A549 treated with dexamethasone at 1 μM for 4 hours (cell line): Measurements from ENCODE around the gene OR51E2. TPM values are rescaled to one million over a fixed set of nuclear protein-coding genes. Genes with fewer than 3 reads are reported as not detected.

Source experiments
- total RNA-seq: library from RNA; stranded (reverse); fragments of 200-300 nt; extraction: Qiagen RNA extraction; gene quantifications from 5 replicates; pipeline ENCODE4 v1.2.3, GENCODE V29; 2022

OR51E2 gene
- total RNA-seq: not detected in 5 replicates

GRCh38 chr11:4697585-4697984 lies at the start of gene OR51E2:
TSS of gene OR51E2 (minus strand) at chr11:4697853. CDS start at chr11:4682711, 15,142 bp downstream.

GRCh38 chr11:4704054-4704789 lies 6.6 kb upstream of the OR51E2 start, which contains the start of gene MMP26:
TSS of gene MMP26 (plus strand) at chr11:4704784.

GRCh38 chr11:4643682-4644081 lies 54.0 kb downstream of the OR51E2 start, which contains the start of gene OR51E1:
TSS of gene OR51E1 (plus strand) at chr11:4643982. CDS start at chr11:4652527, 8,545 bp downstream.

GRCh38 chr11:4636962-4637661 lies 60.5 kb downstream of the OR51E2 start, which contains the start of gene OR51D1:
TSS of gene OR51D1 (plus strand) at chr11:4637477. CDS start at chr11:4639791, 2,314 bp downstream.

Other genes starting within 250 kb of the OR51E2 start
- gene OR52K2, start 248.6 kb downstream of the OR51E2 start, total RNA-seq: not detected in 5 replicates
- gene OR52K1, start 215.2 kb downstream of the OR51E2 start, total RNA-seq: not detected in 5 replicates
- not detected in 5 replicates for gene OR52M1, start 152.7 kb downstream of the OR51E2 start, total RNA-seq
- not detected in 5 replicates for gene OR52I2, start 116.1 kb downstream of the OR51E2 start, total RNA-seq
- gene OR52I1, start 103.8 kb downstream of the OR51E2 start, total RNA-seq: not detected in 5 replicates
- gene TRIM68, start 89.6 kb downstream of the OR51E2 start, total RNA-seq: 7.7 to 10.1 TPM (median 9.7 TPM) in 5 replicates
- gene OR51D1, start 60.4 kb downstream of the OR51E2 start, total RNA-seq: not detected in 5 replicates
- gene OR51E1, start 53.9 kb downstream of the OR51E2 start, total RNA-seq: not detected in 5 replicates
- gene MMP26, start 6.9 kb upstream of the OR51E2 start, total RNA-seq: not detected in 5 replicates
- gene OR51F1, start 72.1 kb upstream of the OR51E2 start, total RNA-seq: not detected in 5 replicates
- not detected in 5 replicates for gene OR52R1, start 106.5 kb upstream of the OR51E2 start, total RNA-seq
- gene OR51F2, start 123.5 kb upstream of the OR51E2 start, total RNA-seq: not detected in 5 replicates
- gene OR51S1, start 151.4 kb upstream of the OR51E2 start, total RNA-seq: not detected in 5 replicates
- gene OR51T1, start 184.0 kb upstream of the OR51E2 start, total RNA-seq: not detected in 5 replicates
- gene OR51A7, start 205.9 kb upstream of the OR51E2 start, total RNA-seq: not detected in 5 replicates
- not detected in 5 replicates for gene OR51G2, start 221.5 kb upstream of the OR51E2 start, total RNA-seq
- not detected in 5 replicates for gene OR51G1, start 226.5 kb upstream of the OR51E2 start, total RNA-seq
- not detected in 5 replicates for gene OR51A4, start 249.8 kb upstream of the OR51E2 start, total RNA-seq